ENCODE data around the gene VEGFA. TPM values are rescaled to one million over a fixed set of nuclear protein-coding genes. Genes with fewer than 3 reads are reported as not detected.

Gene VEGFA
- polyA plus RNA-seq, 3 donors, result 19.0 to 454 (median 32.0) TPM

DNA sequence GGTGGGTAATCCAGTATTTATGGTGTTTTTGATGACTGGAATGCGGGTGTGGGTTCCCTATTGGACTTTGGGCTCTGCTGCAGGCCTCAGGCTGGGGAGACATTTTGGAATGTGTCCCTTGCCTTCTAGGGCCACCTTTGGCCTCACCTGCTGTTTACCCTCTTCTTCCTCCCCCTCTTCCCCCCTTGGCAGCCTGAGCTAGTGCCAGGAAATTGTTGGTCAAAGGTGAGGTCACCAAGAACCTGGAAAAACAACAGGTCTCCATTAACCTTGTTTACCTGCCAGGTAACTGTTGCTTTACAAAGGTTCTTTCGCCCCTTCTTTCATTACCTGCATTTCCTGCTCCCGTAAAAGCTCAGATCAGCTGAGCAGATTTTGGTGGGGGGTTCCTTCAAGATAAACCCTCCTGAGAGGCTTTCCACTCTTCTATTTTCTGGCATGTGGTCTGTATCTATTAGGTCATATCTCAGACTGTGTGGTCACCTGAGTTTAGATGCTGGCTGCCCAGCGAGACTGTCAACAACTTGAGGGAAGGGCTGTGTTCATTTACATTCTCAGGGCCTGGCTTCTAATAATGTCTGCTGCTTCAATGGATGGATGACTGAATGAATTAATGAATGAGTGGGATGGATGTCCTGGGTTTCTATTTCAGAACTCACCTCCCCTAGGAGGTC, 34.7 kb downstream of the VEGFA start:
- no peaks in the 10 kb centered on the region for H3K9me3 ChIP-seq (replicated peaks in 1 of 2; ENCODE audit: control insufficient read depth in 1 of 2, insufficient read depth in 1 of 2, low read length in 2 of 2)
- intact Hi-C loops (cut with micrococcal nuclease), result loop anchor here in 1 of 2 donors (5.0 kb wide), 1 partner anchor 32 kb away; the partner anchor contains the start of gene VEGFA
- no peaks in the 10 kb centered on the region for H3K36me3 ChIP-seq (replicated peaks in 1 of 2; ENCODE audit: control insufficient read depth in 1 of 2, insufficient read depth in 2 of 2, low read length in 2 of 2)
- DNase-seq, result no peak
- peaks cover 57 to 59% of the 10 kb centered on the region in 2 donors for H3K4me1 ChIP-seq (ENCODE audit: control insufficient read depth in 1 of 2, insufficient read depth in 2 of 2, low read length in 2 of 2)
- H3K4me1 Mint-ChIP-seq, result peaks cover 59% of the 10 kb centered on the region
- H3K9me3 Mint-ChIP-seq, result peaks cover 0 to 2% (median 0%) of the 10 kb centered on the region in 7 donors
- H3K27me3 Mint-ChIP-seq (ENCODE audit: low read depth in 3 of 3), result peaks cover 0 to 9% (median 1%) of the 10 kb centered on the region in 3 donors
- H3K27me3 ChIP-seq (ENCODE audit: control insufficient read depth in 2 of 2, insufficient read depth in 2 of 2, low read length in 2 of 2), result no peaks in the 10 kb centered on the region
- H3K4me2 ChIP-seq (replicated peaks; ENCODE audit: extremely low read depth, low read length, poor library complexity, severe bottlenecking), result no peak overlapping the region
- H4K20me1 ChIP-seq (ENCODE audit: insufficient read depth, low read length), result no peaks in the 10 kb centered on the region
- H3K36me3 Mint-ChIP-seq, result peaks cover 0 to 9% of the 10 kb centered on the region in 2 donors
- TF ChIP-seq, protein P1, sequence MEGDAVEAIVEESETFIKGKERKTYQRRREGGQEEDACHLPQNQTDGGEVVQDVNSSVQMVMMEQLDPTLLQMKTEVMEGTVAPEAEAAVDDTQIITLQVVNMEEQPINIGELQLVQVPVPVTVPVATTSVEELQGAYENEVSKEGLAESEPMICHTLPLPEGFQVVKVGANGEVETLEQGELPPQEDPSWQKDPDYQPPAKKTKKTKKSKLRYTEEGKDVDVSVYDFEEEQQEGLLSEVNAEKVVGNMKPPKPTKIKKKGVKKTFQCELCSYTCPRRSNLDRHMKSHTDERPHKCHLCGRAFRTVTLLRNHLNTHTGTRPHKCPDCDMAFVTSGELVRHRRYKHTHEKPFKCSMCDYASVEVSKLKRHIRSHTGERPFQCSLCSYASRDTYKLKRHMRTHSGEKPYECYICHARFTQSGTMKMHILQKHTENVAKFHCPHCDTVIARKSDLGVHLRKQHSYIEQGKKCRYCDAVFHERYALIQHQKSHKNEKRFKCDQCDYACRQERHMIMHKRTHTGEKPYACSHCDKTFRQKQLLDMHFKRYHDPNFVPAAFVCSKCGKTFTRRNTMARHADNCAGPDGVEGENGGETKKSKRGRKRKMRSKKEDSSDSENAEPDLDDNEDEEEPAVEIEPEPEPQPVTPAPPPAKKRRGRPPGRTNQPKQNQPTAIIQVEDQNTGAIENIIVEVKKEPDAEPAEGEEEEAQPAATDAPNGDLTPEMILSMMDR (IDR thresholded peaks at IDR 0.05), result no peak
- H3K27ac ChIP-seq (ENCODE audit: low read depth in 1 of 2, low read length in 2 of 2), result peak overlapping the region in 1 of 2 donors; percentile 66
- H3K9ac ChIP-seq (ENCODE audit: insufficient read depth, low read length, poor library complexity, severe bottlenecking), result no peak overlapping the region
- whole genome bisulfite sequencing (ENCODE audit: insufficient coverage), result no CpG with 5 or more reads among the region's 4 CpGs
- H3K79me2 ChIP-seq (ENCODE audit: insufficient read depth, low read length), result no peaks in the 10 kb centered on the region
- no peak overlapping the region for H2AFZ ChIP-seq (ENCODE audit: insufficient read depth, low read depth, low read length, poor library complexity, severe bottlenecking)
- no peak overlapping the region for H3K4me3 ChIP-seq (replicated peaks in 1 of 3; ENCODE audit: low read depth in 2 of 3, low read length in 3 of 3)
- H3K27ac Mint-ChIP-seq, result peak overlapping the region in 5 of 7 donors; percentile 25 to 85 (median 62)
- no peak overlapping the region for H3K4me3 Mint-ChIP-seq

GRCh38 chr6:43805699-43806042, 35.7 kb downstream of the VEGFA start:
- H3K4me2 ChIP-seq (replicated peaks; ENCODE audit: extremely low read depth, low read length, poor library complexity, severe bottlenecking), result no peak overlapping the region
- Mint-ChIP-seq H3K27ac (no peak overlapping the region), H3K4me3 (no peak overlapping the region), H3K9me3 (peaks cover 0 to 2% (median 0%) of the 10 kb centered on the region in 7 donors), H3K36me3 (peaks cover 2 to 5% of the 10 kb centered on the region in 2 donors), H3K4me1 (peaks cover 50% of the 10 kb centered on the region), H3K27me3 (ENCODE audit: low read depth in 3 of 3) (peaks cover 0 to 9% (median 1%) of the 10 kb centered on the region in 3 donors)
- H3K27ac ChIP-seq (ENCODE audit: low read depth in 1 of 2, low read length in 2 of 2), result no peak overlapping the region
- no peak overlapping the region for H3K4me3 ChIP-seq (replicated peaks in 1 of 3; ENCODE audit: low read depth in 2 of 3, low read length in 3 of 3)
- WGBS (ENCODE audit: insufficient coverage), result 89% methylated on average over 5 of the region's 5 CpGs
- TF ChIP-seq, protein P1 (IDR thresholded peaks at IDR 0.05), result no peak
- no peak overlapping the region for H3K9ac ChIP-seq (ENCODE audit: insufficient read depth, low read length, poor library complexity, severe bottlenecking)
- H4K20me1 ChIP-seq (ENCODE audit: insufficient read depth, low read length), result no peaks in the 10 kb centered on the region
- H3K27me3 ChIP-seq (ENCODE audit: control insufficient read depth in 2 of 2, insufficient read depth in 2 of 2, low read length in 2 of 2), result no peaks in the 10 kb centered on the region
- H3K36me3 ChIP-seq (replicated peaks in 1 of 2; ENCODE audit: control insufficient read depth in 1 of 2, insufficient read depth in 2 of 2, low read length in 2 of 2), result no peaks in the 10 kb centered on the region
- intact Hi-C loops (cut with micrococcal nuclease), result loop anchor here in 1 of 2 donors (5.0 kb wide), 1 partner anchor 33 kb away; the partner anchor contains the start of gene VEGFA
- H3K79me2 ChIP-seq (ENCODE audit: insufficient read depth, low read length), result no peaks in the 10 kb centered on the region
- DNase-seq, result no peak
- H2AFZ ChIP-seq (ENCODE audit: insufficient read depth, low read depth, low read length, poor library complexity, severe bottlenecking), result no peak overlapping the region
- H3K4me1 ChIP-seq (ENCODE audit: control insufficient read depth in 1 of 2, insufficient read depth in 2 of 2, low read length in 2 of 2), result peaks cover 47 to 49% of the 10 kb centered on the region in 2 donors
- H3K9me3 ChIP-seq (replicated peaks in 1 of 2; ENCODE audit: control insufficient read depth in 1 of 2, insufficient read depth in 1 of 2, low read length in 2 of 2), result no peaks in the 10 kb centered on the region

Measured in CD14-positive monocyte (primary cell).